ENCODE results near the gene ZNF83.

Gene ZNF83

GRCh38 chr19:52566588-52566987, 71.6 kb downstream of the ZNF83 start:
- no peak for DNase-seq

GRCh38 chr19:52566121-52566520, 72.0 kb downstream of the ZNF83 start:
- DNase-seq, result no peak

Data from NCI-H1105 (cell line).